GM04503 (cell line): ENCODE results near the gene DET1.
A peak's percentile ranks its signal among the peaks of the same experiment; 100 is the strongest.

Source experiments
- DNase-seq: peaks from one replicate; pipeline ENCODE4 v3.0.0-alpha.2; 2012; ENCODE audit warnings: low read depth

The DET1 gene

GRCh38 chr15:88467073-88467934 lies 79.2 kb downstream of the DET1 start, which contains the start of the genes MRPL46 and MRPS11:
TSS of gene MRPL46 (minus strand) at chr15:88467388. CDS start at chr15:88467377, 11 bp downstream.
TSS of gene MRPS11 (plus strand) at chr15:88467708. CDS start at chr15:88467718, 10 bp downstream.
- DNase-seq = peak; percentile 47

- DNase-seq = no peak
Observed at GRCh38 chr15:88465633-88466224, 80.8 kb downstream of the DET1 start.

- DNase-seq = no peak
Observed at GRCh38 chr15:88463870-88464532, 82.5 kb downstream of the DET1 start.
